Measurements from ENCODE around the gene MED25. TPM values are rescaled to one million over a fixed set of nuclear protein-coding genes. Genes with fewer than 3 reads are reported as not detected.

MED25 gene
- total and polyA plus RNA-seq, 2 experiments from 2014 or later: 45.6 to 58.6 TPM

- H3K36me3 Mint-ChIP-seq (ENCODE audit: low read depth): peaks cover 60% of the 10 kb centered on the region
Observed at GRCh38 chr19:49798574-49798973, 19.5 kb upstream of the MED25 start.

More at GRCh38 chr19:49798574-49798973, 19.5 kb upstream of the MED25 start:
- Histone ChIP-seq H3K9me2 (ENCODE audit: insufficient read depth) (no peaks in the 10 kb centered on the region), H3K79me2 (replicated peaks; ENCODE audit: insufficient read depth) (no peaks in the 10 kb centered on the region), H3K4me3 (no peak overlapping the region), H2AFZ (no peak overlapping the region), H3K27me3 (ENCODE audit: insufficient read depth) (no peaks in the 10 kb centered on the region), H3K27ac (ENCODE audit: low read depth) (no peak overlapping the region), H3K4me2 (no peak overlapping the region), H3K4me1 (ENCODE audit: insufficient read depth) (peaks cover 4% of the 10 kb centered on the region; the same call in 1 of the 2 replicates), H3K36me3 (ENCODE audit: insufficient read depth) (no peaks in the 10 kb centered on the region), H4K20me1 (replicated peaks; ENCODE audit: insufficient read depth) (no peaks in the 10 kb centered on the region; the same call in 1 of the 2 replicates), H3F3A (replicated peaks; ENCODE audit: low read depth) (0 out of 2 replicates have a peak, but pooled peaks cover 10% of the 10 kb centered on the region)
- ATAC-seq: no peak
- Mint-ChIP-seq H3K9me3 (no peaks in the 10 kb centered on the region), H3K4me1 (peaks cover 16% of the 10 kb centered on the region; the same call in 2 of the 3 replicates), H3K27ac (no peak overlapping the region), H3K27me3 (ENCODE audit: insufficient read depth, low read depth, poor library complexity) (peaks cover 10% of the 10 kb centered on the region), H3K4me3 (no peak overlapping the region)
- DNase-seq (ENCODE audit: low spot score): no peak
- TF ChIP-seq EZH2 (IDR thresholded peaks at IDR 0.05; ENCODE audit: low read depth, unreplicated experiment): no peak
- no peak for TF ChIP-seq CTCF (conservative IDR thresholded peaks at IDR 0.05; ENCODE audit: low read depth in 2 of 2)
- no peak for TF ChIP-seq EZH2phosphoT487 (IDR thresholded peaks at IDR 0.05; ENCODE audit: unreplicated experiment)
- TF ChIP-seq, protein P1, sequence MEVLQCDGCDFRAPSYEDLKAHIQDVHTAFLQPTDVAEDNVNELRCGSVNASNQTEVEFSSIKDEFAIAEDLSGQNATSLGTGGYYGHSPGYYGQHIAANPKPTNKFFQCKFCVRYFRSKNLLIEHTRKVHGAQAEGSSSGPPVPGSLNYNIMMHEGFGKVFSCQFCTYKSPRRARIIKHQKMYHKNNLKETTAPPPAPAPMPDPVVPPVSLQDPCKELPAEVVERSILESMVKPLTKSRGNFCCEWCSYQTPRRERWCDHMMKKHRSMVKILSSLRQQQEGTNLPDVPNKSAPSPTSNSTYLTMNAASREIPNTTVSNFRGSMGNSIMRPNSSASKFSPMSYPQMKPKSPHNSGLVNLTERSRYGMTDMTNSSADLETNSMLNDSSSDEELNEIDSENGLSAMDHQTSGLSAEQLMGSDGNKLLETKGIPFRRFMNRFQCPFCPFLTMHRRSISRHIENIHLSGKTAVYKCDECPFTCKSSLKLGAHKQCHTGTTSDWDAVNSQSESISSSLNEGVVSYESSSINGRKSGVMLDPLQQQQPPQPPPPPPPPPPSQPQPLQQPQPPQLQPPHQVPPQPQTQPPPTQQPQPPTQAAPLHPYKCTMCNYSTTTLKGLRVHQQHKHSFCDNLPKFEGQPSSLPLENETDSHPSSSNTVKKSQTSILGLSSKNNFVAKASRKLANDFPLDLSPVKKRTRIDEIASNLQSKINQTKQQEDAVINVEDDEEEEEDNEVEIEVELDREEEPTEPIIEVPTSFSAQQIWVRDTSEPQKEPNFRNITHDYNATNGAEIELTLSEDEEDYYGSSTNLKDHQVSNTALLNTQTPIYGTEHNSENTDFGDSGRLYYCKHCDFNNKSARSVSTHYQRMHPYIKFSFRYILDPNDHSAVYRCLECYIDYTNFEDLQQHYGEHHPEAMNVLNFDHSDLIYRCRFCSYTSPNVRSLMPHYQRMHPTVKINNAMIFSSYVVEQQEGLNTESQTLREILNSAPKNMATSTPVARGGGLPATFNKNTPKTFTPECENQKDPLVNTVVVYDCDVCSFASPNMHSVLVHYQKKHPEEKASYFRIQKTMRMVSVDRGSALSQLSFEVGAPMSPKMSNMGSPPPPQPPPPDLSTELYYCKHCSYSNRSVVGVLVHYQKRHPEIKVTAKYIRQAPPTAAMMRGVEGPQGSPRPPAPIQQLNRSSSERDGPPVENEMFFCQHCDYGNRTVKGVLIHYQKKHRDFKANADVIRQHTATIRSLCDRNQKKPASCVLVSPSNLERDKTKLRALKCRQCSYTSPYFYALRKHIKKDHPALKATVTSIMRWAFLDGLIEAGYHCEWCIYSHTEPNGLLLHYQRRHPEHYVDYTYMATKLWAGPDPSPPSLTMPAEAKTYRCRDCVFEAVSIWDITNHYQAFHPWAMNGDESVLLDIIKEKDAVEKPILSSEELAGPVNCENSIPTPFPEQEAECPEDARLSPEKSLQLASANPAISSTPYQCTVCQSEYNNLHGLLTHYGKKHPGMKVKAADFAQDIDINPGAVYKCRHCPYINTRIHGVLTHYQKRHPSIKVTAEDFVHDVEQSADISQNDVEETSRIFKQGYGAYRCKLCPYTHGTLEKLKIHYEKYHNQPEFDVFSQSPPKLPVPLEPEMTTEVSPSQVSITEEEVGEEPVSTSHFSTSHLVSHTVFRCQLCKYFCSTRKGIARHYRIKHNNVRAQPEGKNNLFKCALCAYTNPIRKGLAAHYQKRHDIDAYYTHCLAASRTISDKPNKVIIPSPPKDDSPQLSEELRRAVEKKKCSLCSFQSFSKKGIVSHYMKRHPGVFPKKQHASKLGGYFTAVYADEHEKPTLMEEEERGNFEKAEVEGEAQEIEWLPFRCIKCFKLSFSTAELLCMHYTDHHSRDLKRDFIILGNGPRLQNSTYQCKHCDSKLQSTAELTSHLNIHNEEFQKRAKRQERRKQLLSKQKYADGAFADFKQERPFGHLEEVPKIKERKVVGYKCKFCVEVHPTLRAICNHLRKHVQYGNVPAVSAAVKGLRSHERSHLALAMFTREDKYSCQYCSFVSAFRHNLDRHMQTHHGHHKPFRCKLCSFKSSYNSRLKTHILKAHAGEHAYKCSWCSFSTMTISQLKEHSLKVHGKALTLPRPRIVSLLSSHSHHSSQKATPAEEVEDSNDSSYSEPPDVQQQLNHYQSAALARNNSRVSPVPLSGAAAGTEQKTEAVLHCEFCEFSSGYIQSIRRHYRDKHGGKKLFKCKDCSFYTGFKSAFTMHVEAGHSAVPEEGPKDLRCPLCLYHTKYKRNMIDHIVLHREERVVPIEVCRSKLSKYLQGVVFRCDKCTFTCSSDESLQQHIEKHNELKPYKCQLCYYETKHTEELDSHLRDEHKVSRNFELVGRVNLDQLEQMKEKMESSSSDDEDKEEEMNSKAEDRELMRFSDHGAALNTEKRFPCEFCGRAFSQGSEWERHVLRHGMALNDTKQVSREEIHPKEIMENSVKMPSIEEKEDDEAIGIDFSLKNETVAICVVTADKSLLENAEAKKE (CRISPR knock-in tag; IDR thresholded peaks at IDR 0.05): no peak
- TF ChIP-seq, protein P2, sequence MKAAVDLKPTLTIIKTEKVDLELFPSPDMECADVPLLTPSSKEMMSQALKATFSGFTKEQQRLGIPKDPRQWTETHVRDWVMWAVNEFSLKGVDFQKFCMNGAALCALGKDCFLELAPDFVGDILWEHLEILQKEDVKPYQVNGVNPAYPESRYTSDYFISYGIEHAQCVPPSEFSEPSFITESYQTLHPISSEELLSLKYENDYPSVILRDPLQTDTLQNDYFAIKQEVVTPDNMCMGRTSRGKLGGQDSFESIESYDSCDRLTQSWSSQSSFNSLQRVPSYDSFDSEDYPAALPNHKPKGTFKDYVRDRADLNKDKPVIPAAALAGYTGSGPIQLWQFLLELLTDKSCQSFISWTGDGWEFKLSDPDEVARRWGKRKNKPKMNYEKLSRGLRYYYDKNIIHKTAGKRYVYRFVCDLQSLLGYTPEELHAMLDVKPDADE (IDR thresholded peaks at IDR 0.05): no peak
- TF ChIP-seq, protein P3, sequence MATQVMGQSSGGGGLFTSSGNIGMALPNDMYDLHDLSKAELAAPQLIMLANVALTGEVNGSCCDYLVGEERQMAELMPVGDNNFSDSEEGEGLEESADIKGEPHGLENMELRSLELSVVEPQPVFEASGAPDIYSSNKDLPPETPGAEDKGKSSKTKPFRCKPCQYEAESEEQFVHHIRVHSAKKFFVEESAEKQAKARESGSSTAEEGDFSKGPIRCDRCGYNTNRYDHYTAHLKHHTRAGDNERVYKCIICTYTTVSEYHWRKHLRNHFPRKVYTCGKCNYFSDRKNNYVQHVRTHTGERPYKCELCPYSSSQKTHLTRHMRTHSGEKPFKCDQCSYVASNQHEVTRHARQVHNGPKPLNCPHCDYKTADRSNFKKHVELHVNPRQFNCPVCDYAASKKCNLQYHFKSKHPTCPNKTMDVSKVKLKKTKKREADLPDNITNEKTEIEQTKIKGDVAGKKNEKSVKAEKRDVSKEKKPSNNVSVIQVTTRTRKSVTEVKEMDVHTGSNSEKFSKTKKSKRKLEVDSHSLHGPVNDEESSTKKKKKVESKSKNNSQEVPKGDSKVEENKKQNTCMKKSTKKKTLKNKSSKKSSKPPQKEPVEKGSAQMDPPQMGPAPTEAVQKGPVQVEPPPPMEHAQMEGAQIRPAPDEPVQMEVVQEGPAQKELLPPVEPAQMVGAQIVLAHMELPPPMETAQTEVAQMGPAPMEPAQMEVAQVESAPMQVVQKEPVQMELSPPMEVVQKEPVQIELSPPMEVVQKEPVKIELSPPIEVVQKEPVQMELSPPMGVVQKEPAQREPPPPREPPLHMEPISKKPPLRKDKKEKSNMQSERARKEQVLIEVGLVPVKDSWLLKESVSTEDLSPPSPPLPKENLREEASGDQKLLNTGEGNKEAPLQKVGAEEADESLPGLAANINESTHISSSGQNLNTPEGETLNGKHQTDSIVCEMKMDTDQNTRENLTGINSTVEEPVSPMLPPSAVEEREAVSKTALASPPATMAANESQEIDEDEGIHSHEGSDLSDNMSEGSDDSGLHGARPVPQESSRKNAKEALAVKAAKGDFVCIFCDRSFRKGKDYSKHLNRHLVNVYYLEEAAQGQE (IDR thresholded peaks at IDR 0.05; ENCODE audit: unreplicated experiment): no peak
- TF ChIP-seq CREB1 (CRISPR knock-in tag; IDR thresholded peaks at IDR 0.05; ENCODE audit: low read depth): no peak
- no peak for TF ChIP-seq POLR2AphosphoS5 (IDR thresholded peaks at IDR 0.05; ENCODE audit: low read depth)
- no peak for TF ChIP-seq STAT1 (IDR thresholded peaks at IDR 0.05; ENCODE audit: unreplicated experiment)
- TF ChIP-seq JUNB (IDR thresholded peaks at IDR 0.05; ENCODE audit: unreplicated experiment): no peak
- TF ChIP-seq NANOG (IDR thresholded peaks at IDR 0.05; ENCODE audit: borderline replicate concordance): no peak
- no peak for TF ChIP-seq ZNF331 (CRISPR knock-in tag; IDR thresholded peaks at IDR 0.05; ENCODE audit: low read depth)
- TF ChIP-seq ZNF114 (CRISPR knock-in tag; IDR thresholded peaks at IDR 0.05): no peak

Measured in GM23338 (cell line).